Fibroblast of lung (primary cell): ENCODE data around the gene PRUNE2. TPM values are rescaled to one million over a fixed set of nuclear protein-coding genes. Genes with fewer than 3 reads are reported as not detected.
"Not testable (repeated sequence)": the region's sequence is repeated elsewhere in the genome, so short reads cannot be mapped to it uniquely, and the experiment has no call there.

Experiments
- DNase-seq, 2 donors: peaks; one replicate each; pipeline versions ENCODE4 v3.0.0 to v3.0.0-alpha.2; 2010; ENCODE audit warnings: low read depth in 2 of 2
- H2AFZ ChIP-seq: 2 replicates; pipeline ENCODE4 v1.5.1; 2012; ENCODE audit warnings: low read length, control low read depth, inconsistent platforms
- H3K27ac ChIP-seq: 2 replicates; pipeline ENCODE4 v1.5.1; 2011; ENCODE audit warnings: low read length, control low read depth; ENCODE audit not compliant: insufficient read depth
- H3K27me3 ChIP-seq: 2 replicates; pipeline ENCODE4 v1.5.1; 2011; ENCODE audit warnings: mild to moderate bottlenecking, low read length; ENCODE audit not compliant: control insufficient read depth, insufficient read depth
- H3K36me3 ChIP-seq: 2 replicates; pipeline ENCODE4 v1.5.1; 2011; ENCODE audit warnings: low read length; ENCODE audit not compliant: control insufficient read depth, insufficient read depth
- H3K4me1 ChIP-seq: 2 replicates; pipeline ENCODE4 v1.5.1; 2011; ENCODE audit warnings: low read length; ENCODE audit not compliant: control insufficient read depth, insufficient read depth; ENCODE audit errors: extremely low read depth
- H3K4me2 ChIP-seq: 2 replicates; pipeline ENCODE4 v1.5.1; 2011; ENCODE audit warnings: low read length, control low read depth; ENCODE audit not compliant: insufficient read depth; ENCODE audit errors: extremely low read depth
- H3K4me3 ChIP-seq, 4 experiments: fragments of 200-600 bp in 1 of 4; sonication (generic) in 1 of 4; replicated peaks in 1 of 4; 2 replicates each; pipeline ENCODE4 v1.5.1; 2011 to 2016; ENCODE audit warnings: low read length in 4 of 4, low read depth in 3 of 4, mild to moderate bottlenecking in 3 of 4, control low read depth in 2 of 4, inconsistent platforms in 1 of 4, mixed read lengths in 1 of 4; ENCODE audit not compliant: insufficient read depth in 1 of 4; ENCODE audit errors: control extremely low read depth in 1 of 4
- H3K79me2 ChIP-seq: 2 replicates; pipeline ENCODE4 v1.5.1; 2012; ENCODE audit warnings: mild to moderate bottlenecking, low read length, inconsistent platforms; ENCODE audit not compliant: control insufficient read depth, insufficient read depth
- H3K9ac ChIP-seq: 2 replicates; pipeline ENCODE4 v1.5.1; 2011; ENCODE audit warnings: mild to moderate bottlenecking, low read length, control low read depth; ENCODE audit not compliant: insufficient read depth
- H3K9me3 ChIP-seq: 2 replicates; pipeline ENCODE4 v1.5.1; 2012; ENCODE audit warnings: low read depth, low read length; ENCODE audit not compliant: control insufficient read depth, insufficient read depth
- H4K20me1 ChIP-seq: 2 replicates; pipeline ENCODE4 v1.5.1; 2011; ENCODE audit warnings: low read length; ENCODE audit not compliant: control insufficient read depth, insufficient read depth; ENCODE audit errors: extremely low read depth
- CTCF ChIP-seq, 2 donors: IDR thresholded peaks in 1 of 2; conservative IDR thresholded peaks in 1 of 2; 1 replicate in 1 of 2; 2 replicates in 1 of 2; pipeline ENCODE4 v1.5.1; 2011 to 2012; ENCODE audit warnings: low read length in 2 of 2, control low read depth in 1 of 2, inconsistent platforms in 1 of 2, low read depth in 1 of 2, mild to moderate bottlenecking in 1 of 2
- EZH2 ChIP-seq: IDR thresholded peaks from 2 replicates; pipeline ENCODE4 v1.5.1; 2012; ENCODE audit warnings: low read length, control low read depth, mild to moderate bottlenecking; ENCODE audit errors: missing control alignments
- polyA plus RNA-seq, 2 donors: library from polyadenylated mRNA; depleted of rRNA in 1 of 2; stranded (reverse) in 1 of 2; unstranded in 1 of 2; fragments of >200 nt; gene quantifications; 2 replicates each; pipeline ENCODE4 v1.2.1, GENCODE V29; 2011 to 2012; ENCODE audit warnings: missing spikeins in 1 of 2
- total RNA-seq: library from RNA; depleted of rRNA; stranded (reverse); fragments of >200 nt; gene quantifications from 2 replicates; pipeline ENCODE4 v1.2.1, GENCODE V29; 2014

Gene PRUNE2
- total and polyA plus RNA-seq, 2 donors (not counting 1 experiment from before 2014, with no cell fraction given) = 5.4 to 95.6 TPM

GRCh38 chr9:76859860-76860259, 46.1 kb downstream of the PRUNE2 start:
- Histone ChIP-seq H3K4me2 (no peak overlapping the region), H3K9me3 (no peaks in the 10 kb centered on the region), H3K79me2 (no peaks in the 10 kb centered on the region), H3K27me3 (no peaks in the 10 kb centered on the region), H3K27ac (no peak overlapping the region), H3K4me1 (no peaks in the 10 kb centered on the region), H4K20me1 (no peaks in the 10 kb centered on the region), H3K36me3 (no peaks in the 10 kb centered on the region), H3K9ac (no peak overlapping the region), H3K4me3 (no peak overlapping the region), H2AFZ (no peak overlapping the region)
- no peak for DNase-seq
- TF ChIP-seq CTCF (conservative IDR thresholded peaks at IDR 0.05 in 1 of 2, IDR thresholded peaks at IDR 0.05 in 1 of 2; ENCODE audit: low read depth in 1 of 2, low read length in 2 of 2) (no peak), EZH2 (no peak)

GRCh38 chr9:76858248-76858647, 47.7 kb downstream of the PRUNE2 start:
- not testable (repeated sequence) for H3K27me3 ChIP-seq, H3K4me3 ChIP-seq, DNase-seq, H2AFZ ChIP-seq, H3K4me2 ChIP-seq, H4K20me1 ChIP-seq, H3K9ac ChIP-seq, H3K36me3 ChIP-seq, H3K9me3 ChIP-seq, H3K4me1 ChIP-seq, H3K27ac ChIP-seq, H3K79me2 ChIP-seq

GRCh38 chr9:76856016-76856415, 49.9 kb downstream of the PRUNE2 start:
- no peak for TF ChIP-seq EZH2
- TF ChIP-seq CTCF (conservative IDR thresholded peaks at IDR 0.05 in 1 of 2, IDR thresholded peaks at IDR 0.05 in 1 of 2; ENCODE audit: low read depth in 1 of 2, low read length in 2 of 2) = no peak
- H3K4me2 ChIP-seq = no peak overlapping the region
- H3K9me3 ChIP-seq = no peaks in the 10 kb centered on the region
- no peaks in the 10 kb centered on the region for H4K20me1 ChIP-seq
- no peaks in the 10 kb centered on the region for H3K4me1 ChIP-seq
- H3K79me2 ChIP-seq = no peaks in the 10 kb centered on the region
- no peak overlapping the region for H2AFZ ChIP-seq
- no peak for DNase-seq
- H3K4me3 ChIP-seq = no peak overlapping the region
- no peak overlapping the region for H3K9ac ChIP-seq
- H3K36me3 ChIP-seq = no peaks in the 10 kb centered on the region
- no peak overlapping the region for H3K27ac ChIP-seq
- H3K27me3 ChIP-seq = no peaks in the 10 kb centered on the region
